ENCODE data around the gene SH2D1B.
"Not testable (repeated sequence)": the region's sequence is repeated elsewhere in the genome, so short reads cannot be mapped to it uniquely, and the experiment has no call there.

DNA sequence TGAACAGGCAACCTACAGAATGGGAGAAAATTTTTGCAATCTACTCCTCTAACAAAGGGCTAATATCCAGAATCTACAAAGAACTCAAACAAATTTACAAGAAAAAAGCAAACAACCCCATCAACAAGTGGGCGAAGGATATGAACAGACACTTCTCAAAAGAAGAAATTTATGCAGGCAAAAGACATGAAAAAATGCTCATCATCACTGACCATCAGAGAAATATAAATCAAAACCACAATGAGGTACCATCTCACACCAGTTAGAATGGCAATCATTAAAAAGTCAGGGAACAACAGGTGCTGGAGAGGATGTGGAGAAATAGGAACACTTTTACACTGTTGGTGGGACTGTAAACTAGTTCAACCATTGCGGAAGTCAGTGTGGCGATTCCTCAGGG is 42.4 kb upstream of the SH2D1B start:
- TF ChIP-seq, protein P1, sequence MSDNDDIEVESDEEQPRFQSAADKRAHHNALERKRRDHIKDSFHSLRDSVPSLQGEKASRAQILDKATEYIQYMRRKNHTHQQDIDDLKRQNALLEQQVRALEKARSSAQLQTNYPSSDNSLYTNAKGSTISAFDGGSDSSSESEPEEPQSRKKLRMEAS (IDR thresholded peaks at IDR 0.05; ENCODE audit: low read depth) = not testable (repeated sequence)
- TF ChIP-seq RFX5 (IDR thresholded peaks at IDR 0.05; ENCODE audit: low read length); RAD21 (IDR thresholded peaks at IDR 0.05; ENCODE audit: low read length); POLR2AphosphoS5 (IDR thresholded peaks at IDR 0.05; ENCODE audit: low read depth, low read length); NRF1 (IDR thresholded peaks at IDR 0.05; ENCODE audit: low read depth, low read length); TAF1 (IDR thresholded peaks at IDR 0.05; ENCODE audit: borderline replicate concordance, low read depth, low read length); TCF12 (IDR thresholded peaks at IDR 0.05); JUND (IDR thresholded peaks at IDR 0.05); EP300 (IDR thresholded peaks at IDR 0.05; ENCODE audit: borderline replicate concordance in 1 of 2, low read depth in 1 of 2, low read length in 1 of 2): not testable (repeated sequence)
- TF ChIP-seq, protein P2, sequence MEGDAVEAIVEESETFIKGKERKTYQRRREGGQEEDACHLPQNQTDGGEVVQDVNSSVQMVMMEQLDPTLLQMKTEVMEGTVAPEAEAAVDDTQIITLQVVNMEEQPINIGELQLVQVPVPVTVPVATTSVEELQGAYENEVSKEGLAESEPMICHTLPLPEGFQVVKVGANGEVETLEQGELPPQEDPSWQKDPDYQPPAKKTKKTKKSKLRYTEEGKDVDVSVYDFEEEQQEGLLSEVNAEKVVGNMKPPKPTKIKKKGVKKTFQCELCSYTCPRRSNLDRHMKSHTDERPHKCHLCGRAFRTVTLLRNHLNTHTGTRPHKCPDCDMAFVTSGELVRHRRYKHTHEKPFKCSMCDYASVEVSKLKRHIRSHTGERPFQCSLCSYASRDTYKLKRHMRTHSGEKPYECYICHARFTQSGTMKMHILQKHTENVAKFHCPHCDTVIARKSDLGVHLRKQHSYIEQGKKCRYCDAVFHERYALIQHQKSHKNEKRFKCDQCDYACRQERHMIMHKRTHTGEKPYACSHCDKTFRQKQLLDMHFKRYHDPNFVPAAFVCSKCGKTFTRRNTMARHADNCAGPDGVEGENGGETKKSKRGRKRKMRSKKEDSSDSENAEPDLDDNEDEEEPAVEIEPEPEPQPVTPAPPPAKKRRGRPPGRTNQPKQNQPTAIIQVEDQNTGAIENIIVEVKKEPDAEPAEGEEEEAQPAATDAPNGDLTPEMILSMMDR (IDR thresholded peaks at IDR 0.05) = not testable (repeated sequence)
- TF ChIP-seq, protein P3, sequence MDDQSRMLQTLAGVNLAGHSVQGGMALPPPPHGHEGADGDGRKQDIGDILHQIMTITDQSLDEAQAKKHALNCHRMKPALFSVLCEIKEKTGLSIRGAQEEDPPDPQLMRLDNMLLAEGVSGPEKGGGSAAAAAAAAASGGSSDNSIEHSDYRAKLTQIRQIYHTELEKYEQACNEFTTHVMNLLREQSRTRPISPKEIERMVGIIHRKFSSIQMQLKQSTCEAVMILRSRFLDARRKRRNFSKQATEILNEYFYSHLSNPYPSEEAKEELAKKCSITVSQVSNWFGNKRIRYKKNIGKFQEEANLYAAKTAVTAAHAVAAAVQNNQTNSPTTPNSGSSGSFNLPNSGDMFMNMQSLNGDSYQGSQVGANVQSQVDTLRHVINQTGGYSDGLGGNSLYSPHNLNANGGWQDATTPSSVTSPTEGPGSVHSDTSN (IDR thresholded peaks at IDR 0.05) = not testable (repeated sequence)
- TF ChIP-seq, protein P4, sequence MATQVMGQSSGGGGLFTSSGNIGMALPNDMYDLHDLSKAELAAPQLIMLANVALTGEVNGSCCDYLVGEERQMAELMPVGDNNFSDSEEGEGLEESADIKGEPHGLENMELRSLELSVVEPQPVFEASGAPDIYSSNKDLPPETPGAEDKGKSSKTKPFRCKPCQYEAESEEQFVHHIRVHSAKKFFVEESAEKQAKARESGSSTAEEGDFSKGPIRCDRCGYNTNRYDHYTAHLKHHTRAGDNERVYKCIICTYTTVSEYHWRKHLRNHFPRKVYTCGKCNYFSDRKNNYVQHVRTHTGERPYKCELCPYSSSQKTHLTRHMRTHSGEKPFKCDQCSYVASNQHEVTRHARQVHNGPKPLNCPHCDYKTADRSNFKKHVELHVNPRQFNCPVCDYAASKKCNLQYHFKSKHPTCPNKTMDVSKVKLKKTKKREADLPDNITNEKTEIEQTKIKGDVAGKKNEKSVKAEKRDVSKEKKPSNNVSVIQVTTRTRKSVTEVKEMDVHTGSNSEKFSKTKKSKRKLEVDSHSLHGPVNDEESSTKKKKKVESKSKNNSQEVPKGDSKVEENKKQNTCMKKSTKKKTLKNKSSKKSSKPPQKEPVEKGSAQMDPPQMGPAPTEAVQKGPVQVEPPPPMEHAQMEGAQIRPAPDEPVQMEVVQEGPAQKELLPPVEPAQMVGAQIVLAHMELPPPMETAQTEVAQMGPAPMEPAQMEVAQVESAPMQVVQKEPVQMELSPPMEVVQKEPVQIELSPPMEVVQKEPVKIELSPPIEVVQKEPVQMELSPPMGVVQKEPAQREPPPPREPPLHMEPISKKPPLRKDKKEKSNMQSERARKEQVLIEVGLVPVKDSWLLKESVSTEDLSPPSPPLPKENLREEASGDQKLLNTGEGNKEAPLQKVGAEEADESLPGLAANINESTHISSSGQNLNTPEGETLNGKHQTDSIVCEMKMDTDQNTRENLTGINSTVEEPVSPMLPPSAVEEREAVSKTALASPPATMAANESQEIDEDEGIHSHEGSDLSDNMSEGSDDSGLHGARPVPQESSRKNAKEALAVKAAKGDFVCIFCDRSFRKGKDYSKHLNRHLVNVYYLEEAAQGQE (IDR thresholded peaks at IDR 0.05; ENCODE audit: low read depth, low read length) = not testable (repeated sequence)

All from SK-N-SH (cell line).